COLO829 (cell line): Measurements from ENCODE around the gene MAN1A1.
"Not testable (repeated sequence)": the region's sequence is repeated elsewhere in the genome, so short reads cannot be mapped to it uniquely, and the experiment has no call there.

Experiments
- DNase-seq: peaks from one replicate; pipeline ENCODE4 v3.0.0; 2012; ENCODE audit warnings: low spot score

MAN1A1 gene

GRCh38 chr6:119171088-119171841, 178.3 kb downstream of the MAN1A1 start:
- DNase-seq = no peak

- no peak for DNase-seq
Measured at GRCh38 chr6:119170447-119171087, 179.0 kb downstream of the MAN1A1 start.

GRCh38 chr6:119170103-119170446, 179.5 kb downstream of the MAN1A1 start:
- no peak for DNase-seq

- DNase-seq = not testable (repeated sequence)
Measured at GRCh38 chr6:119169355-119169754, 180.2 kb downstream of the MAN1A1 start.

GRCh38 chr6:119166024-119166784, 183.4 kb downstream of the MAN1A1 start:
- no peak for DNase-seq

GRCh38 chr6:119163006-119163405, 186.6 kb downstream of the MAN1A1 start:
- no peak for DNase-seq

- DNase-seq = no peak
Measured at GRCh38 chr6:119162134-119162775, 187.3 kb downstream of the MAN1A1 start.

GRCh38 chr6:119161438-119161837, 188.1 kb downstream of the MAN1A1 start:
- DNase-seq = no peak

- DNase-seq = no peak
Measured at GRCh38 chr6:119160911-119161310, 188.7 kb downstream of the MAN1A1 start.

- no peak for DNase-seq
Measured at GRCh38 chr6:119158057-119158848, 191.3 kb downstream of the MAN1A1 start.

- DNase-seq = no peak
Measured at GRCh38 chr6:119157506-119157815, 192.1 kb downstream of the MAN1A1 start.

GRCh38 chr6:119156757-119157505, 192.6 kb downstream of the MAN1A1 start:
- no peak for DNase-seq

GRCh38 chr6:119156082-119156481, 193.5 kb downstream of the MAN1A1 start:
- not testable (repeated sequence) for DNase-seq

GRCh38 chr6:119152187-119152586, 197.4 kb downstream of the MAN1A1 start:
- no peak for DNase-seq

- no peak for DNase-seq
Measured at GRCh38 chr6:119148825-119149525, 200.6 kb downstream of the MAN1A1 start.

- peak; percentile 78 for DNase-seq
Measured at GRCh38 chr6:119148098-119148824, 201.3 kb downstream of the MAN1A1 start.

GRCh38 chr6:119147101-119148053, 202.2 kb downstream of the MAN1A1 start:
- DNase-seq = peak; percentile 96

- no peak for DNase-seq
Measured at GRCh38 chr6:119145111-119145510, 204.4 kb downstream of the MAN1A1 start.

GRCh38 chr6:119142637-119143036, 206.9 kb downstream of the MAN1A1 start:
- no peak for DNase-seq
